Adrenal gland (tissue), 5 donors: ENCODE data around the gene CA4.

Experiments
- CTCF ChIP-seq, 6 experiments: fragments of 450-650 bp in 4 of 6; fragments of 200-600 bp in 2 of 6; sonication (generic) in 1 of 6; IDR thresholded peaks; 1 replicate in 5 of 6; 2 replicates in 1 of 6; pipeline versions ENCODE4 v1.5.1 to v1.8.0; 2016 to 2021; ENCODE audit warnings: antibody characterized with exemption in 6 of 6, mild to moderate bottlenecking in 2 of 6, moderate library complexity in 1 of 6
- POLR2A ChIP-seq, 2 donors: fragments of 450-650 bp; IDR thresholded peaks; one replicate each; pipeline ENCODE4 v1.6.1; 2017; ENCODE audit warnings: antibody characterized with exemption in 2 of 2, mild to moderate bottlenecking in 2 of 2, moderate library complexity in 1 of 2
- donor health status: DM: no; HTN: no; CAD: no.

- TF ChIP-seq CTCF (IDR thresholded peaks at IDR 0.05) (no peak), POLR2A (IDR thresholded peaks at IDR 0.05) (no peak)
Measured at GRCh38 chr17:60130466-60130865, 19.3 kb upstream of the CA4 start.
